HEK293 (cell line): Measurements from ENCODE around the gene BCL2L11.
A peak's percentile ranks its signal among the peaks of the same experiment; 100 is the strongest.

Source experiments
- CTCF ChIA-PET: fragments of 350-600 bp; formaldehyde crosslinking; extraction: SDS; loops from one replicate; lab custom pipeline; 2021; ENCODE audit warnings: antibody characterized with exemption; lab: Yijun Ruan, JAX
- POLR2A ChIA-PET: fragments of 300-600 bp; formaldehyde crosslinking; extraction: SDS; loops from one replicate; lab custom pipeline; 2020; ENCODE audit warnings: antibody characterized with exemption, inconsistent platforms; lab: Yijun Ruan, JAX
- H3K27ac ChIP-seq: fragments of 200-500 bp; sonication (Bioruptor generic); 2 replicates; pipeline ENCODE4 v1.5.1; 2014; ENCODE audit warnings: low read depth, low read length, control low read depth, inconsistent platforms; ENCODE audit errors: extremely low read depth
- H3K36me3 ChIP-seq, 2 experiments: fragments of 200-500 bp in 1 of 2; sonication (Bioruptor generic) in 1 of 2; 1 replicate in 1 of 2; 2 replicates in 1 of 2; pipeline ENCODE4 v1.5.1; 2014 to 2017; ENCODE audit warnings: inconsistent platforms in 2 of 2, low read length in 2 of 2; ENCODE audit not compliant: control insufficient read depth in 2 of 2, insufficient read depth in 1 of 2
- H3K4me1 ChIP-seq: fragments of 200-500 bp; sonication (Bioruptor generic); 2 replicates; pipeline ENCODE4 v1.5.1; 2014; ENCODE audit warnings: mild to moderate bottlenecking, low read length, inconsistent platforms; ENCODE audit not compliant: control insufficient read depth, insufficient read depth
- H3K4me3 ChIP-seq: 2 replicates; pipeline ENCODE4 v1.5.1; 2011; ENCODE audit warnings: low read depth, mild to moderate bottlenecking, control low read depth, low read length, moderate library complexity
- H3K9me3 ChIP-seq: fragments of 200-500 bp; sonication (Bioruptor generic); 2 replicates; pipeline ENCODE4 v1.5.1; 2014; ENCODE audit warnings: low read depth, low read length, inconsistent platforms; ENCODE audit not compliant: control insufficient read depth, insufficient read depth
- BCL6B ChIP-seq: fragments of 450-650 bp; formaldehyde crosslinking; IDR thresholded peaks from 2 replicates; pipeline ENCODE4 v1.5.1; 2017; ENCODE audit warnings: missing biosample characterization, missing genetic modification characterization
- PRDM6 ChIP-seq: fragments of 450-650 bp; formaldehyde crosslinking; IDR thresholded peaks from 2 replicates; pipeline ENCODE4 v1.5.1; 2017; ENCODE audit warnings: missing biosample characterization, missing genetic modification characterization
- SP3 ChIP-seq: fragments of 450-650 bp; formaldehyde crosslinking; IDR thresholded peaks from 2 replicates; pipeline ENCODE4 v1.5.1; 2016; ENCODE audit warnings: missing biosample characterization, missing genetic modification characterization
- ZBTB21 ChIP-seq: fragments of 450-650 bp; formaldehyde crosslinking; IDR thresholded peaks from 2 replicates; pipeline ENCODE4 v1.5.1; 2017; ENCODE audit warnings: missing biosample characterization, missing genetic modification characterization
- ZNF121 ChIP-seq: fragments of 450-650 bp; formaldehyde crosslinking; IDR thresholded peaks from 2 replicates; pipeline ENCODE4 v1.5.1; 2016; ENCODE audit warnings: missing biosample characterization, missing genetic modification characterization
- ZNF24 ChIP-seq: fragments of 450-650 bp; formaldehyde crosslinking; IDR thresholded peaks from 2 replicates; pipeline ENCODE4 v1.5.1; 2016; ENCODE audit warnings: missing biosample characterization, missing genetic modification characterization
- ZNF335 ChIP-seq: fragments of 450-650 bp; formaldehyde crosslinking; conservative IDR thresholded peaks from 2 replicates; pipeline ENCODE4 v1.5.1; 2016; ENCODE audit warnings: missing biosample characterization, missing genetic modification characterization
- ZNF561 ChIP-seq: fragments of 450-650 bp; IDR thresholded peaks from 2 replicates; pipeline ENCODE4 v1.5.1; 2018; ENCODE audit warnings: missing biosample characterization, missing genetic modification characterization, borderline replicate concordance
- ZNF629 ChIP-seq: fragments of 450-650 bp; formaldehyde crosslinking; IDR thresholded peaks from 2 replicates; pipeline ENCODE4 v1.5.1; 2017; ENCODE audit warnings: missing biosample characterization, missing genetic modification characterization
- ZNF837 ChIP-seq: fragments of 450-650 bp; formaldehyde crosslinking; IDR thresholded peaks from 2 replicates; pipeline ENCODE4 v1.5.1; 2016; ENCODE audit warnings: missing biosample characterization, missing genetic modification characterization
- TF ChIP-seq, protein P1 (sequence below): fragments of 450-650 bp; formaldehyde crosslinking; IDR thresholded peaks from 2 replicates; pipeline ENCODE4; 2016; ENCODE audit warnings: missing biosample characterization, missing genetic modification characterization

BCL2L11 gene

GRCh38 chr2:111145103-111145760, 24.5 kb downstream of the BCL2L11 start:
- H3K4me1 ChIP-seq: peaks cover 56% of the 10 kb centered on the region
- H3K4me3 ChIP-seq: no peak overlapping the region
- H3K36me3 ChIP-seq: peaks cover 7 to 42% of the 10 kb centered on the region in 2 experiments; a peak in 2 of 3 replicates
- H3K9me3 ChIP-seq: no peaks in the 10 kb centered on the region
- no peak overlapping the region for H3K27ac ChIP-seq
- ChIA-PET CTCF (interaction anchor here (1.4 kb wide), 1 partner anchor 12 kb away, joined by 6 read pairs; no protein-coding TSS in a partner anchor), POLR2A (no interaction called here)
- TF ChIP-seq ZNF561 (tag by site-specific recombination) (no peak), ZNF335 (no peak), ZNF837 (tag by site-specific recombination) (no peak), SP3 (no peak), ZNF24 (no peak)
- TF ChIP-seq, protein P1, sequence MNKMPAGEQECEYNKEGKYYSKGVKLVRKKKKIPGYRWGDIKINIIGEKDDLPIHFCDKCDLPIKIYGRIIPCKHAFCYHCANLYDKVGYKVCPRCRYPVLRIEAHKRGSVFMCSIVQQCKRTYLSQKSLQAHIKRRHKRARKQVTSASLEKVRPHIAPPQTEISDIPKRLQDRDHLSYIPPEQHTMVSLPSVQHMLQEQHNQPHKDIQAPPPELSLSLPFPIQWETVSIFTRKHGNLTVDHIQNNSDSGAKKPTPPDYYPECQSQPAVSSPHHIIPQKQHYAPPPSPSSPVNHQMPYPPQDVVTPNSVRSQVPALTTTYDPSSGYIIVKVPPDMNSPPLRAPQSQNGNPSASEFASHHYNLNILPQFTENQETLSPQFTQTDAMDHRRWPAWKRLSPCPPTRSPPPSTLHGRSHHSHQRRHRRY (tag by site-specific recombination): no peak

DNA sequence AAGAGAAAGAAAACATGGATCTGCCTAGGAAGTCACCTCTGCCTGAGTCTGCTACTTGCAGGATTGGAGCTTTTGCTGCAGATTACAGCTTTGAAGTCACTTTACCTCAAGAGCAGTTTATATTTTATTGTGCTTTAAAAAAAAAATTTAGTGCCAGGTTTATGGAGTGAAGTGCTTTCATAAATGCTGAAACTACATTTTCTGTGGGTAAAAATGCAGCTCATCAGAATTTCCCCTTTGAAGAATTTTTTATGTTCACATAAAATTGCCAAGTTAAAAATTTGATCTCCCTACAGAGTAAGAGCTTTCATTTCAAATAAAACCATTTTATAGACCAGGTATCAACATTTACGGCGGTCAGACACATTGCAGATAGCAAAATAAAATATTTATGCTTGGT, 25.2 kb downstream of the BCL2L11 start:
- no peak overlapping the region for H3K27ac ChIP-seq
- peaks cover 56% of the 10 kb centered on the region for H3K4me1 ChIP-seq
- H3K36me3 ChIP-seq: peaks cover 11 to 42% of the 10 kb centered on the region in 2 experiments; a peak in 2 of 3 replicates
- TF ChIP-seq PRDM6 (peak; percentile 93), BCL6B (no peak)
- no peaks in the 10 kb centered on the region for H3K9me3 ChIP-seq
- POLR2A ChIA-PET: no interaction called here
- no peak overlapping the region for H3K4me3 ChIP-seq
- CTCF ChIA-PET: interaction anchor here (0.6 to 1.4 kb wide), 2 partner anchors 13 to 1469 kb away, joined by 3 to 6 read pairs; no protein-coding TSS in a partner anchor

- CTCF ChIA-PET: interaction anchor here (1.1 to 1.4 kb wide), 2 partner anchors 9 to 22 kb away, joined by 3 read pairs; no protein-coding TSS in a partner anchor
- Histone ChIP-seq H3K9me3 (no peaks in the 10 kb centered on the region), H3K4me3 (no peak overlapping the region), H3K4me1 (peaks cover 42% of the 10 kb centered on the region), H3K36me3 (peaks cover 21 to 54% of the 10 kb centered on the region in 2 experiments), H3K27ac (no peak overlapping the region)
- POLR2A ChIA-PET: no interaction called here
- TF ChIP-seq ZBTB21 (tag by site-specific recombination): 0 out of 2 replicates have a peak, but pooled peaks have one; percentile 32
- peak; percentile 6; the same call in 1 of the 2 replicates for TF ChIP-seq PRDM6
- TF ChIP-seq ZNF121 (tag by site-specific recombination): no peak
- TF ChIP-seq ZNF629 (tag by site-specific recombination): peak; percentile 72
These were observed 27.6 kb downstream of the BCL2L11 start for GRCh38 chr2:111148225-111148873.
